NK-92 (cell line): ENCODE data around the gene TGFA.

Source experiments
- DNase-seq: peaks from one replicate; lab custom pipeline; 2025; ENCODE audit not compliant: unreplicated experiment; lab: John Stamatoyannopoulos, UW

The TGFA gene

GRCh38 chr2:70553584-70554337 lies at the start of gene TGFA:
Gene TGFA (minus strand): TSS chr2:70553826. CDS start chr2:70553767, 59 bp downstream.
- DNase-seq, result no peak

- no peak for DNase-seq
Measured at GRCh38 chr2:70603066-70603465, 49.4 kb upstream of the TGFA start.

GRCh38 chr2:70598197-70598596 lies 44.6 kb upstream of the TGFA start:
- DNase-seq, result no peak

GRCh38 chr2:70596739-70597138 lies 43.1 kb upstream of the TGFA start:
- no peak for DNase-seq

- DNase-seq, result no peak
Measured at GRCh38 chr2:70596293-70596692, 42.7 kb upstream of the TGFA start.

- DNase-seq, result no peak
Measured at GRCh38 chr2:70583091-70583490, 29.5 kb upstream of the TGFA start.

GRCh38 chr2:70580352-70580751 lies 26.7 kb upstream of the TGFA start:
- DNase-seq, result no peak

- DNase-seq, result no peak
Measured at GRCh38 chr2:70574618-70575017, 21.0 kb upstream of the TGFA start.

GRCh38 chr2:70574109-70574508 lies 20.5 kb upstream of the TGFA start:
- DNase-seq, result no peak

- no peak for DNase-seq
Measured at GRCh38 chr2:70570041-70570661, 16.5 kb upstream of the TGFA start.

- DNase-seq, result no peak
Measured at GRCh38 chr2:70569559-70569958, 15.9 kb upstream of the TGFA start.

GRCh38 chr2:70566906-70567305 lies 13.3 kb upstream of the TGFA start:
- no peak for DNase-seq

GRCh38 chr2:70566464-70566863 lies 12.8 kb upstream of the TGFA start:
- DNase-seq, result no peak

GRCh38 chr2:70565039-70565731 lies 11.6 kb upstream of the TGFA start:
- DNase-seq, result no peak

GRCh38 chr2:70561893-70562292 lies 8.3 kb upstream of the TGFA start:
- no peak for DNase-seq

- DNase-seq, result no peak
Measured at GRCh38 chr2:70560442-70560841, 6.8 kb upstream of the TGFA start.

- DNase-seq, result no peak
Measured at GRCh38 chr2:70560040-70560439, 6.4 kb upstream of the TGFA start.

GRCh38 chr2:70558195-70558808 lies 4.7 kb upstream of the TGFA start:
- no peak for DNase-seq

GRCh38 chr2:70557171-70557838 lies 3.7 kb upstream of the TGFA start:
- DNase-seq, result no peak

- no peak for DNase-seq
Measured at GRCh38 chr2:70556608-70557007, 3.0 kb upstream of the TGFA start.

- DNase-seq, result no peak
Measured at GRCh38 chr2:70554338-70554892, 789 bp upstream of the TGFA start.
